GM21381 (cell line): ENCODE measurements around the gene LMO1.

Experiments used
- ATAC-seq: cut with Tn5 transposase; IDR thresholded peaks from one replicate; pipeline ENCODE4 v1.9.1; 2021; ENCODE audit warnings: mild to moderate bottlenecking, moderate library complexity; ENCODE audit not compliant: unreplicated experiment

LMO1 gene

DNA sequence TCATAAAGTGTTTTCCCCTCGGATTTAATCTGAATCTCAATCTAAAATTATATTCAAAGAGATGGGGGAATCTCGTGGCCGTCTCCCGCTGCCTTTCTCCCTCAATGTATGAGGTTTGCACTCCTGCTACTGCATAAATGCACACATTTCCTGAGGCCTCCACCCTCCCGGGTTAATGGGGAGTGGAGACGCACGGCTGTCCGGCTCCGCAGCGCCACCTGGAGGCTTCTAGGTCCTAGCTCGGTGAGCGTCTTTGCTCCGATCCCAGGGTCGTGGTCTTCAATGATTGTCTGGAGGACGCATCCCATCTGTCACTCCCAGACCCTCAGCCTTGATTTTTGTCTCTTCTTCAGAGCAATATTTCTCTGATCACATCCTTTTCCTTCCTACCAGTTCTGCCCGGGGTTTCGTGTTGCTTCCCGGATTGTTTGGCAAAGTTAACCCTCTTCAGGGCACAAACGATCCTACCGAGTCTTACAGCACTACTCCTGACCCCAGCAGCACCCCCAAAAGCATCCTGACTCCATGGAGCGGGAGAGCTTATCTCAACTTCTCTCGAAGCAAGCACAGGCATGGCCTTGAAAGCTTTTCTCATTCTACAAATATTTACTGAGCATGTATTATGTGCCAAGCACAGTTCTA, at the start of gene LMO1:
TSS of gene LMO1 (minus strand) at position 110 of the 642 bp plus-strand sequence. CDS start 516 bp downstream, outside the sequence.
- ATAC-seq, result peak; percentile 63

- ATAC-seq, result no peak
These were observed 49.3 kb upstream of the LMO1 start for GRCh38 chr11:8312986-8313385.

GRCh38 chr11:8311366-8311765, 47.7 kb upstream of the LMO1 start:
- ATAC-seq, result no peak

DNA sequence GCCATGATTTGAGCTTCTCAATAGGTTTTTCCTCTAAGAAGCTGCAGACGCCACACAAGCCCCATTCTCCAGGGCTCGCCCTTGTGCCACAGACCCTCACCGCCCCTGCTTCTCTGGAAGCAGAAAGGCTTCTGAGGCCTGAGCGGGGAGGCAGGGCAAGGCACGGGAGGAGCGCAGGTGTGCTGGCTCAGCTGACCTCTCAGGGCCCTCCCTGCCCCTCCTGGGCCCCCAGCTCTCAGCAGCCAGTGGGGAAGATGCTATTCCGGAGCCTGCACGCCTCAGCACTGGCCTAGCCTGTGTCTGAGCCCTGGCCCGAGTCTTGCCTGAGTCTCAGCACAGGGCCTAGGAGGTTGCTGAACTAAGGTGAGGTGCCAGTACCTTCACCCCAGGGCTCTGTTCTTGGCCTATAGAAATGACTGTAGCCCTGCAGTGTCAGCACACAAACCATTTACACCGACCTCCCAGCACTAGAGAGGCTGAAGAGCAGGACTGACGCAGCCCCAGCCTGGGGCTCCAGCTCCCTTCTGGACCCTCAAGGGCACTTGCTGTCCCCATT, 47.1 kb upstream of the LMO1 start:
- no peak for ATAC-seq

- ATAC-seq, result no peak
These were observed 46.2 kb upstream of the LMO1 start for GRCh38 chr11:8309862-8310261.

- ATAC-seq, result no peak
These were observed 45.6 kb upstream of the LMO1 start for GRCh38 chr11:8309311-8309710.

DNA sequence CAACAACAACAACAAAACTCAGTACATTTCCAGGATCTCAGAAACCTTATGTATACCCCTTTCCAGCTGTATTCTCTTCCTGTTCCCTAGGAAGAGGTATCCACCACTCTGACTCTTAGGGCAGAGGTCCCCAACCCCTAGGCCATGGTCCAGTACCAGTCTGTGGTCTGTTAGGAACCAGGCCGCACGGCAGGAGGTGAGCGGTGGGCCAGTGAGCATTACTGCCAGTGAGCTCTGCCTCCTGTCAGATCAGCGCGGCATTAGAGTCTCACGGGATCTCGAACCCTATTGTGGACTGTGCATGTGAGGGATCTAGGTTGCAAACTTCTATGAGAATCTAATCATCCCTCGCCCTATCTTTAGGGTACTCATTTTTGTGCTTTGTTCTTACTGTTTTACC, 43.9 kb upstream of the LMO1 start:
- ATAC-seq, result no peak

GRCh38 chr11:8301622-8302021, 37.9 kb upstream of the LMO1 start:
- no peak for ATAC-seq

GRCh38 chr11:8298801-8299786, 35.4 kb upstream of the LMO1 start:
- ATAC-seq, result no peak

DNA sequence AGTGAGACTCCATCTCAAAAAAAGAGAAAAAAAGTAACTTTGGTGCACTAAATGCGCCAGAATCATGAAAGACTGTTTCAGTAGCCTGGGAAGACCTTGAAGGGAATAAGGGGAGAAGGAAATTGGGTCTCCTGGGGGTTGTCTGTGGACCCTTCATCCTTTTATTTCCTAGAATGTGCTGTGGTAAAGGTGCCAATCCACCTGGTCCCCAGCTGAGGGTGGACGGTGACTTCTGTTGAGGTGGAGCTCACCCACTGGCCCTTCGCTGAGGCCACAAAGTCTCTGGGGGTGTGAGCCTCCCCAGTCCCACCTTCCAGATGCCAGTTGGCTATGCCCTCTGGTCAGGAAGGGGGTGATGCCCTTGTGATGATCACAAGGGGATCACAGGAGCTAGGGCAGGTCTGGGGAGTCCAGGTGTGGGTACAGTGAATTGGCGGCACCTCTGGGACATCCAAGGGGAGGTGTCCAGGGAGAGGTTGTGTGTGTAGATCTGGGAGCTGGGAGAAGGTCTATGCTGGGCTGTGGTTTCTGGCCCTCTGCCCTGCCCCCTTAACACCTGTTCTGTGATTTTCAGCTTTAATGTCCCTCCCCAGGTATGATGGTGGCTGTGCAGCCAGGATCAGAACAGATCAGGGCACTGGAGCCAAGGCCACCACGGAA, 34.2 kb upstream of the LMO1 start:
- no peak for ATAC-seq

DNA sequence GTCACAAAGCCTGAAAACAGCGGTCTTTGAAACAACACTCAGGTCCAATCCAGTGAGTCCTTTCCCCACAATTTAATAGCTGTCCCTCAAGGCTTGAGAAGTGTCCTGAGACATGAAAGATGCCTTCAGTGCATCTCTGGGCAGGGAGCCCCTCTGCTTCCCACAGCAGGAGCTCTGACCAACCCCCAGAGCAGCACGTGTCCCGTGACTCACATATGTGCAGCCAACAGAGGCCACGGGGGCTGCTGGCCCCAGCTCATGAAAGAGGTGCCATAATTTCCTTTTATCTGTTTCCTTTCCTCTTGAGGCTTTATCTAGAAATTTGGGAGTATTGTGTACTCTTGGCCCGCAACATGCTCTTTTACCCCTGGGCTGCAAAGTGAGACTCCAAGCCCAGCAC, 33.2 kb upstream of the LMO1 start:
- ATAC-seq, result no peak

- ATAC-seq, result no peak
These were observed 32.5 kb upstream of the LMO1 start for GRCh38 chr11:8296038-8296649.

GRCh38 chr11:8294251-8294935, 30.7 kb upstream of the LMO1 start:
- no peak for ATAC-seq

GRCh38 chr11:8293171-8293570, 29.5 kb upstream of the LMO1 start:
- no peak for ATAC-seq

GRCh38 chr11:8292351-8292750, 28.7 kb upstream of the LMO1 start:
- ATAC-seq, result no peak

- ATAC-seq, result no peak
These were observed 28.0 kb upstream of the LMO1 start for GRCh38 chr11:8291421-8292350.

- no peak for ATAC-seq
These were observed 26.6 kb upstream of the LMO1 start for GRCh38 chr11:8290081-8290810.

- ATAC-seq, result no peak
These were observed 25.8 kb upstream of the LMO1 start for GRCh38 chr11:8289492-8289918.
